B cell (primary cell): ENCODE data around the gene CENPX. TPM values are rescaled to one million over a fixed set of nuclear protein-coding genes. Genes with fewer than 3 reads are reported as not detected.
"Not testable (repeated sequence)": the region's sequence is repeated elsewhere in the genome, so short reads cannot be mapped to it uniquely, and the experiment has no call there.

Experiments
- ATAC-seq: fragments of 200-7000 bp; cut with Tn5 transposase; one replicate; pipeline ENCODE4 v1.10.0; 2021; ENCODE audit warnings: low read depth, mild to moderate bottlenecking, moderate number of reproducible peaks, moderate library complexity
- CTCF ChIA-PET: fragments of 350-600 bp; sonication (Branson Sonifier 250); formaldehyde crosslinking; loops from one replicate; lab custom pipeline; 2021; ENCODE audit warnings: antibody characterized with exemption, inconsistent platforms; lab: Charles Lee
- POLR2A ChIA-PET: fragments of 350-600 bp; sonication (Branson Sonifier 250); formaldehyde crosslinking; loops from one replicate; lab custom pipeline; 2021; ENCODE audit warnings: antibody characterized with exemption; lab: Charles Lee
- DNase-seq: peaks from one replicate; pipeline ENCODE4 v3.0.0; 2013
- H2AFZ ChIP-seq: 2 replicates; pipeline ENCODE4 v1.6.1; 2012; ENCODE audit warnings: mild to moderate bottlenecking, low read depth, low read length; ENCODE audit not compliant: insufficient read depth, poor library complexity, severe bottlenecking
- H3K27ac ChIP-seq, 2 donors: 1 replicate in 1 of 2; 2 replicates in 1 of 2; pipeline ENCODE4 v1.5.1; 2012 to 2013; ENCODE audit warnings: low read length in 2 of 2, mild to moderate bottlenecking in 2 of 2, moderate library complexity in 1 of 2
- H3K27me3 ChIP-seq, 4 experiments: fragments of 200-600 bp in 1 of 4; sonication (generic) in 1 of 4; replicated peaks in 1 of 4; 1 replicate in 2 of 4; 2 replicates in 2 of 4; pipeline versions ENCODE4 v1.6.1 to v1.7.0; 2013 to 2016; ENCODE audit warnings: low read length in 3 of 4, mild to moderate bottlenecking in 2 of 4, mixed read lengths in 1 of 4, moderate library complexity in 1 of 4; ENCODE audit not compliant: insufficient read depth in 4 of 4, control insufficient read depth in 3 of 4; ENCODE audit errors: control extremely low read depth in 1 of 4
- H3K36me3 ChIP-seq, 2 experiments: replicated peaks in 1 of 2; 1 replicate in 1 of 2; 2 replicates in 1 of 2; pipeline versions ENCODE4 v1.6.1 to v1.7.1; 2013; ENCODE audit warnings: low read length in 1 of 2; ENCODE audit not compliant: insufficient read depth in 2 of 2, control insufficient read depth in 1 of 2; ENCODE audit errors: control extremely low read depth in 1 of 2, extremely low read depth in 1 of 2
- H3K4me1 ChIP-seq, 2 donors: fragments of 200-600 bp in 1 of 2; sonication (generic) in 1 of 2; 1 replicate in 1 of 2; 2 replicates in 1 of 2; pipeline versions ENCODE4 v1.5.1 to v1.6.1; 2013 to 2017; ENCODE audit warnings: low read length in 2 of 2; ENCODE audit not compliant: control insufficient read depth in 2 of 2, insufficient read depth in 2 of 2
- H3K4me2 ChIP-seq: replicated peaks from 2 replicates; pipeline ENCODE3; 2012; ENCODE audit warnings: mild to moderate bottlenecking, low read depth, low read length; ENCODE audit not compliant: poor library complexity, severe bottlenecking
- H3K4me3 ChIP-seq, 5 experiments: fragments of 200-600 bp in 1 of 5; sonication (generic) in 1 of 5; 1 replicate in 3 of 5; 2 replicates in 2 of 5; pipeline versions ENCODE4 v1.5.1 to v1.7.0; 2011 to 2016; ENCODE audit warnings: low read length in 4 of 5, mild to moderate bottlenecking in 4 of 5, low read depth in 2 of 5, control low read depth in 1 of 5, moderate library complexity in 1 of 5; ENCODE audit not compliant: insufficient read depth in 1 of 5; ENCODE audit errors: control extremely low read depth in 1 of 5, extremely low read depth in 1 of 5
- H3K79me2 ChIP-seq: fragments of 200-600 bp; sonication (generic); one replicate; pipeline ENCODE4 v1.6.0; 2016; ENCODE audit warnings: low read length; ENCODE audit not compliant: control insufficient read depth, insufficient read depth
- H3K9ac ChIP-seq: fragments of 200-600 bp; sonication (generic); 2 replicates; pipeline ENCODE4 v1.6.1; 2017; ENCODE audit warnings: mild to moderate bottlenecking, low read length, moderate library complexity
- H3K9me3 ChIP-seq, 3 donors: one replicate each; pipeline versions ENCODE4 v1.6.1 to v1.7.1; 2013; ENCODE audit warnings: low read length in 2 of 3; ENCODE audit not compliant: control insufficient read depth in 2 of 3, insufficient read depth in 1 of 3; ENCODE audit errors: control extremely low read depth in 1 of 3
- H4K20me1 ChIP-seq: 2 replicates; pipeline ENCODE4 v1.6.0; 2012; ENCODE audit warnings: mild to moderate bottlenecking, low read length; ENCODE audit not compliant: insufficient read depth, control insufficient read depth, poor library complexity, severe bottlenecking
- H3K27ac Mint-ChIP-seq: one replicate; pipeline ENCODE4 v1.8.0; 2021; ENCODE audit warnings: mixed read lengths
- H3K27me3 Mint-ChIP-seq: one replicate; pipeline ENCODE4 v1.8.0; 2021; ENCODE audit warnings: mixed read lengths
- H3K4me1 Mint-ChIP-seq: one replicate; pipeline ENCODE4 v1.8.0; 2021; ENCODE audit warnings: mixed read lengths
- H3K4me3 Mint-ChIP-seq: one replicate; pipeline ENCODE4 v1.8.0; 2021; ENCODE audit warnings: mixed read lengths
- H3K9me3 Mint-ChIP-seq: one replicate; pipeline ENCODE4 v1.8.0; 2022; ENCODE audit warnings: mixed read lengths; ENCODE audit not compliant: insufficient read depth
- CTCF ChIP-seq: fragments of 200-600 bp; IDR thresholded peaks from one replicate; pipeline ENCODE4 v1.8.0; 2022; ENCODE audit warnings: antibody characterized with exemption, mild to moderate bottlenecking
- EZH2 ChIP-seq: IDR thresholded peaks from 2 replicates; pipeline ENCODE4 v1.6.1; 2012; ENCODE audit warnings: borderline replicate concordance, low read depth, mild to moderate bottlenecking, moderate library complexity, low read length; ENCODE audit not compliant: insufficient read depth, poor library complexity, severe bottlenecking
- WGBS: methylation state at CpG from one replicate; pipeline ENCODE4 v1.1.5; 2013; ENCODE audit warnings: missing lambda C conversion rate; ENCODE audit not compliant: insufficient coverage; 5-methylcytosine and 5-hydroxymethylcytosine counted together
- intact Hi-C: fragments of 100-400 bp; cut with micrococcal nuclease; formaldehyde crosslinking; loops from one replicate; pipeline ENCODE4 v1.10.0; 2022
- polyA plus RNA-seq: library from polyadenylated mRNA; depleted of rRNA; stranded (reverse); fragments of >200 nt; gene quantifications from 2 replicates; pipeline ENCODE4 v1.2.3, GENCODE V29; 2012
- total RNA-seq, 2 donors: library from RNA; stranded (reverse); fragments of 120-200 nt in 1 of 2; gene quantifications; 1 replicate in 1 of 2; 2 replicates in 1 of 2; pipeline versions ENCODE4 v1.2.3 to v1.2.4, GENCODE V29; 2013 to 2022

The CENPX gene
- total and polyA plus RNA-seq, 2 donors (not counting 1 experiment from before 2014, with no cell fraction given), result 37.0 to 40.1 TPM

GRCh38 chr17:82039695-82040299, 17.1 kb upstream of the CENPX start:
- H3K36me3 ChIP-seq, result no peaks in the 10 kb centered on the region
- POLR2A ChIA-PET, result no interaction called here
- no peak overlapping the region for H3K4me2 ChIP-seq
- peaks cover 18 to 19% of the 10 kb centered on the region in 2 donors for H3K4me1 ChIP-seq
- peaks cover 14% of the 10 kb centered on the region for H3K79me2 ChIP-seq
- Mint-ChIP-seq H3K27ac (no peak overlapping the region), H3K4me1 (peaks cover 22% of the 10 kb centered on the region), H3K27me3 (no peaks in the 10 kb centered on the region), H3K4me3 (peak overlapping the region; percentile 24), H3K9me3 (no peaks in the 10 kb centered on the region)
- ATAC-seq (no peak), DNase-seq (no peak)
- no peak overlapping the region for H2AFZ ChIP-seq
- peaks cover 0 to 2% (median 0%) of the 10 kb centered on the region in 3 donors for H3K9me3 ChIP-seq
- H3K9ac ChIP-seq, result no peak overlapping the region
- no peak overlapping the region for H3K4me3 ChIP-seq
- no peak overlapping the region for H3K27ac ChIP-seq
- 98% methylated on average over 8 of the region's 8 CpGs for WGBS
- intact Hi-C loops, result loop anchor here (10.0 kb wide), 1 partner anchor 515 kb away; no protein-coding TSS in a partner anchor
- TF ChIP-seq EZH2 (no peak), CTCF (no peak)
- H3K27me3 ChIP-seq, result no peaks in the 10 kb centered on the region
- H4K20me1 ChIP-seq, result peaks cover 18% of the 10 kb centered on the region
- CTCF ChIA-PET, result interaction anchor here (1.3 kb wide), 1 partner anchor 58 kb away, joined by 3 read pairs; the partner anchor contains the start of gene FASN

DNA sequence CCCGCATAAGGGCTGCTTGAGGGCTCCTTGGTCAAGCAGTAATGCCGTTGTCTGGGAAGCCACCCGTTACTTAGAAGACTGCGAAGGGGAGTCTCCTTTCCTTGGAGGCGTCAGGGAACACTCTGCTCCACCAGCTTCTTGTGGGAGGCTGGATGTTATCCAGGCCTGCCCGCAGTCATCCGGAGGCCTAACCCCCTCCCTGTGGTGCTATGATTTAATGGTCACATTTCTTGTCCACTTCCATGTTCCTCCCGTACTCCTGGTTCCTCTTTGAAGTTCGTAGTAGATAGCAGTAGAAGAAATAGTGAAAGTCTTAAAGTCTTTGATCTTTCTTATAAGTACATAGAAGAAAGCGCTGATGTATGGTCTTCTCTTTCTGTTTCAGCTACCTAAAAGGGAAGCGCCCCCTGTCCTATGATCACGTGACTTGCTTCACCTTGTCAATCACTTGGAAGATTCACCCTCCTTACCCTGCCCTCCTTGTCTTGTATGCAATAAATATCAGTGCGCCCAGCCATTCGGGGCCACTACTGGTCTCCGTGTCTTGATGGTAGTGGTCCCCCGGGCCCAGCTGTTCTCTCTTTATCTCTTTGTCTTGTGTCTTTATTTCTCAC, 16.2 kb upstream of the CENPX start:
- H3K27ac ChIP-seq, H3K9me3 Mint-ChIP-seq, H3K9ac ChIP-seq, DNase-seq, H3K36me3 ChIP-seq, H3K9me3 ChIP-seq, ATAC-seq, H3K27me3 Mint-ChIP-seq, H3K4me3 ChIP-seq, H3K4me2 ChIP-seq, H3K27me3 ChIP-seq, H2AFZ ChIP-seq, POLR2A ChIA-PET: not testable (repeated sequence)
- Mint-ChIP-seq H3K4me1 (peaks cover 22% of the 10 kb centered on the region), H3K27ac (peak overlapping the region; percentile 41), H3K4me3 (peak overlapping the region; percentile 24)
- intact Hi-C loops, result loop anchor here (10.0 kb wide), 1 partner anchor 516 kb away; no protein-coding TSS in a partner anchor
- Histone ChIP-seq H3K79me2 (peaks cover 14% of the 10 kb centered on the region), H4K20me1 (peaks cover 25% of the 10 kb centered on the region), H3K4me1 (peaks cover 18 to 19% of the 10 kb centered on the region in 2 donors)
- CTCF ChIA-PET, result interaction anchor here (1.3 to 2.3 kb wide), 4 partner anchors 16 to 116 kb away, joined by 3 to 19 read pairs (median 7); partner anchors contain the start of genes CENPX, FASN and LRRC45
- WGBS, result 95% methylated on average over 8 of the region's 16 CpGs
